ENCODE measurements around the gene CNOT8. TPM values are rescaled to one million over a fixed set of nuclear protein-coding genes. Genes with fewer than 3 reads are reported as not detected.

The CNOT8 gene
- total RNA-seq, 1 donor from 2014 or later: 37.0 TPM

- peaks cover 14% of the 10 kb centered on the region for H3K4me1 Mint-ChIP-seq (ENCODE audit: low read depth)
- H3K27me3 Mint-ChIP-seq (ENCODE audit: low read depth): no peaks in the 10 kb centered on the region
- no peak overlapping the region for H3K27ac Mint-ChIP-seq (ENCODE audit: unreplicated experiment)
- no peaks in the 10 kb centered on the region for H3K9me3 Mint-ChIP-seq (ENCODE audit: low read depth)
- no peak for TF ChIP-seq CTCF (IDR thresholded peaks at IDR 0.05)
- no peak for DNase-seq (ENCODE audit: low spot score)
- no peak overlapping the region for H3K4me3 Mint-ChIP-seq (ENCODE audit: unreplicated experiment)
- peaks cover 5% of the 10 kb centered on the region for H3K36me3 Mint-ChIP-seq (ENCODE audit: low read depth)
Observed at GRCh38 chr5:154836225-154836624, 22.2 kb upstream of the CNOT8 start.

- Mint-ChIP-seq H3K27me3 (ENCODE audit: low read depth) (no peaks in the 10 kb centered on the region), H3K4me3 (ENCODE audit: unreplicated experiment) (no peak overlapping the region), H3K9me3 (ENCODE audit: low read depth) (no peaks in the 10 kb centered on the region), H3K4me1 (ENCODE audit: low read depth) (peaks cover 14% of the 10 kb centered on the region), H3K27ac (ENCODE audit: unreplicated experiment) (no peak overlapping the region), H3K36me3 (ENCODE audit: low read depth) (peaks cover 5% of the 10 kb centered on the region)
- no peak for TF ChIP-seq CTCF (IDR thresholded peaks at IDR 0.05)
- no peak for DNase-seq (ENCODE audit: low spot score)
Observed at GRCh38 chr5:154837009-154837901, 21.2 kb upstream of the CNOT8 start.

GRCh38 chr5:154840435-154841272 is 17.8 kb upstream of the CNOT8 start:
- H3K27ac Mint-ChIP-seq (ENCODE audit: unreplicated experiment): no peak overlapping the region
- H3K4me3 Mint-ChIP-seq (ENCODE audit: unreplicated experiment): no peak overlapping the region

GRCh38 chr5:154841273-154841661 is 17.2 kb upstream of the CNOT8 start:
- Mint-ChIP-seq H3K27me3 (ENCODE audit: low read depth) (no peaks in the 10 kb centered on the region), H3K27ac (ENCODE audit: unreplicated experiment) (no peak overlapping the region), H3K36me3 (ENCODE audit: low read depth) (peaks cover 3% of the 10 kb centered on the region), H3K4me1 (ENCODE audit: low read depth) (peaks cover 5% of the 10 kb centered on the region), H3K4me3 (ENCODE audit: unreplicated experiment) (no peak overlapping the region), H3K9me3 (ENCODE audit: low read depth) (no peaks in the 10 kb centered on the region)
- no peak for TF ChIP-seq CTCF (IDR thresholded peaks at IDR 0.05)
- no peak for DNase-seq (ENCODE audit: low spot score)

More at GRCh38 chr5:154840435-154841272, 17.8 kb upstream of the CNOT8 start:
- Mint-ChIP-seq H3K9me3 (ENCODE audit: low read depth) (no peaks in the 10 kb centered on the region), H3K4me1 (ENCODE audit: low read depth) (peaks cover 5% of the 10 kb centered on the region), H3K27me3 (ENCODE audit: low read depth) (no peaks in the 10 kb centered on the region), H3K36me3 (ENCODE audit: low read depth) (peaks cover 3% of the 10 kb centered on the region)
- DNase-seq (ENCODE audit: low spot score): no peak
- no peak for TF ChIP-seq CTCF (IDR thresholded peaks at IDR 0.05)

All from chondrocyte (in vitro differentiated cells).